BJ (cell line): ENCODE data around the gene TPRG1. TPM values are rescaled to one million over a fixed set of nuclear protein-coding genes. Genes with fewer than 3 reads are reported as not detected.
"Not testable (repeated sequence)": the region's sequence is repeated elsewhere in the genome, so short reads cannot be mapped to it uniquely, and the experiment has no call there.

Source experiments
- CTCF ChIA-PET: fragments of 350-600 bp; formaldehyde crosslinking; extraction: SDS; loops from one replicate; lab custom pipeline; 2021; ENCODE audit warnings: antibody characterized with exemption, inconsistent platforms; lab: Yijun Ruan, JAX
- POLR2A ChIA-PET: fragments of 300-600 bp; sonication (Branson Sonifier 250); formaldehyde crosslinking; extraction: SDS; loops from one replicate; lab custom pipeline; 2021; ENCODE audit warnings: antibody characterized with exemption; lab: Charles Lee
- DNase-seq: peaks from one replicate; pipeline ENCODE4 v3.0.0-alpha.2; 2011; ENCODE audit warnings: low read depth
- H3K27me3 ChIP-seq: 2 replicates; pipeline ENCODE4 v1.6.0; 2011; ENCODE audit warnings: low read length; ENCODE audit not compliant: control insufficient read depth, insufficient read depth
- H3K36me3 ChIP-seq: 2 replicates; pipeline ENCODE4 v1.5.1; 2011; ENCODE audit warnings: low read length; ENCODE audit not compliant: control insufficient read depth, insufficient read depth
- H3K4me3 ChIP-seq: 2 replicates; pipeline ENCODE4 v1.5.1; 2011; ENCODE audit warnings: low read depth, mild to moderate bottlenecking, control low read depth, low read length
- CTCF ChIP-seq: IDR thresholded peaks from 2 replicates; pipeline ENCODE4 v1.5.1; 2011; ENCODE audit warnings: low read depth, mild to moderate bottlenecking, control low read depth, inconsistent platforms, low read length, moderate library complexity; ENCODE audit not compliant: insufficient read depth
- polyA plus RNA-seq: library from polyadenylated mRNA; depleted of rRNA; stranded (reverse); fragments of >200 nt; gene quantifications from 2 replicates; pipeline ENCODE4 v1.2.3, GENCODE V29; 2011

The TPRG1 gene
- polyA plus RNA-seq, 1 experiment: 0.16 TPM

GRCh38 chr3:189325454-189325853, 153.7 kb downstream of the TPRG1 start:
- H3K4me3 ChIP-seq: no peak overlapping the region
- H3K27me3 ChIP-seq: no peaks in the 10 kb centered on the region
- ChIA-PET CTCF (interaction anchor here (1.2 kb wide), 1 partner anchor 11 kb away, joined by 3 read pairs; no protein-coding TSS in a partner anchor), POLR2A (no interaction called here)
- no peaks in the 10 kb centered on the region for H3K36me3 ChIP-seq
- TF ChIP-seq CTCF: no peak
- DNase-seq: no peak

DNA sequence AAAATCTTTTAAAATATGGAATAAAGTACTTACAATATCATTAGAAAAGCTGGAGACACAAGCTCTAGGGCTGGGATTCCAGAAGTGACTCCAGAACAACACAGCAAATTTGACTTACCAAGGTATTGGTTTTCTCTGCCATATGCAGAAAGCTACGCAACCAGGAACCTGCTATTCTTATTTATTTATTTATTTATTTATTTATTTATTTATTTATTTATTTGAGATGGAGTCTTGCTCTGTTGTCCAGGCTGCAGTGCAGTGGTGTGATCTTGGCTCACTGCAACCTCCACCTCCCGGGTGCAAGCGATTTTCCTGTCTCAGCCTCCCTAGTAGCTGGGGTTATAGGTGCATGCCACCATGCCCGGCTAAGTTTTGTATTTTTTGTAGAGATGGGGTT, 157.9 kb downstream of the TPRG1 start:
- H3K36me3 ChIP-seq, DNase-seq, POLR2A ChIA-PET, H3K4me3 ChIP-seq, H3K27me3 ChIP-seq: not testable (repeated sequence)
- CTCF ChIA-PET: interaction anchor here (1.3 kb wide), 1 partner anchor 618 kb away, joined by 3 read pairs; no protein-coding TSS in a partner anchor

DNA sequence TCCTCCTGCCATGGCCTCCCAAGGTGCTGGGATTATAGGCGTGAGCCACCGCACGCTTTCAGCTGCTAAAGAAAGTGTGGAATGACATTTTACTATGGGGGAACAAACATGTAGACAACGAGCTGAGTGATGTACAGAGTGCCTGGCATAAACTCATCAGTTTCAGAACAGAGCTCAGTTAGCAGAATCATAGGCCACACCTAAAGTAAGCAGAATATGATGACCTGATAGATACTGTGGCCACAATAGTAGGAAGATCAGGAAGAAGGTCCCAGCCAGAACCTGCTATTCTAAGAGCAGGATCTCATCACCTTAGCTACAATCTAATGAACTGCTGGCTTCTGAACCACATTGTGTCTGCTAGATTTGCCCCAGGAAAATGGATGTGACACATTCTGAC, 158.3 kb downstream of the TPRG1 start:
- Histone ChIP-seq H3K36me3 (no peaks in the 10 kb centered on the region), H3K27me3 (no peaks in the 10 kb centered on the region), H3K4me3 (no peak overlapping the region)
- ChIA-PET POLR2A (no interaction called here), CTCF (interaction anchor here (1.3 kb wide), 1 partner anchor 618 kb away, joined by 3 read pairs; no protein-coding TSS in a partner anchor)
- DNase-seq: no peak
- no peak for TF ChIP-seq CTCF

- no peak for DNase-seq
- TF ChIP-seq CTCF: no peak
- Histone ChIP-seq H3K27me3 (no peaks in the 10 kb centered on the region), H3K36me3 (no peaks in the 10 kb centered on the region), H3K4me3 (no peak overlapping the region)
- ChIA-PET POLR2A (no interaction called here), CTCF (interaction anchor here (1.3 kb wide), 1 partner anchor 617 kb away, joined by 3 read pairs; no protein-coding TSS in a partner anchor)
Observed at GRCh38 chr3:189331002-189331418, 159.2 kb downstream of the TPRG1 start.

DNA sequence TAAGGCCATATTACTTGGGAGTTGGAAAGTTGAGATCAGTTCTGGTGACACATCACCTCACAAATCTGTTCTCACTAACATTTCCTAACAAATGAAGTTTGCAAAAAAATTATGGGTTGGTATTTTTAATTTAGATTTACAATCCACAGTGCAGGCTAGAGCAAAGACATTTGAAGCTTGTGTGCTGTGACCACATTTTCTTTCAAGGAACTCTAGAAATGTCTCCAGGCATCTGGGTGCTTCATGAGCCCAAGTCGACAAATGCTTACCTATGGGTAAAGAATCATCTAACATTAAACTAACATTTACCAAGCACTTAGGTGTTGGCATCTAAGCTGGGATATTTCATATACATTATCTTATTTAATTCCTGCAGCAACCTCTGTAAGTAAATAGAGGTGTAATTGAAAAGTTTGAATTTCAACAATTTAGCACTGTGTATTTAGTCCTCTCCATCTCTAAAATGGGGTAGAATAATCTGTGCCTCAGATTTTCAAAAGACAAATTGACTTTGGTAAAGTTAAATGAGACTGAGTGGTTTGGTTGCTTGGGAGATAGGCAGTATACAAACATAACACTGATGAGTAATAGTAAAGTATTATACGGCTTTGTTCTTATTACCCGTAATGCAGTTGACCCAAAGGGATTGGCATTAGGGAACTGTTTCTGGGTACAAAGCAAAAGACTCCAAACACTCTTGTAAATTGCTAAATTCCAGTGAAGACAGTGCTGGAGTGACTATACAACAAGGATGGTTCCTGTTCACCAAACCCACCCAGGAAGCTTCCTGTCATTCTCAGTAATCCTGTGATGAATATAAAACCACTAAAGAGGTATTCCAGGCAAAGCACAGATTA, 162.5 kb downstream of the TPRG1 start:
- no peaks in the 10 kb centered on the region for H3K27me3 ChIP-seq
- no peak for TF ChIP-seq CTCF
- POLR2A ChIA-PET: no interaction called here
- no peak overlapping the region for H3K4me3 ChIP-seq
- CTCF ChIA-PET: interaction anchor here (1.2 kb wide), 1 partner anchor 9 kb away, joined by 3 read pairs; no protein-coding TSS in a partner anchor
- no peak for DNase-seq
- no peaks in the 10 kb centered on the region for H3K36me3 ChIP-seq
